Measurements from ENCODE around the gene DGKA. TPM values are rescaled to one million over a fixed set of nuclear protein-coding genes. Genes with fewer than 3 reads are reported as not detected.

DGKA gene
- total and polyA plus RNA-seq, 2 of the 13 experiments (the other 11 are each of a cell fraction or from before 2014, with no cell fraction given): 2.4 to 5.4 TPM

GRCh38 chr12:55908726-55909512 is 22.0 kb upstream of the DGKA start (continued):
- TF ChIP-seq, protein P1, sequence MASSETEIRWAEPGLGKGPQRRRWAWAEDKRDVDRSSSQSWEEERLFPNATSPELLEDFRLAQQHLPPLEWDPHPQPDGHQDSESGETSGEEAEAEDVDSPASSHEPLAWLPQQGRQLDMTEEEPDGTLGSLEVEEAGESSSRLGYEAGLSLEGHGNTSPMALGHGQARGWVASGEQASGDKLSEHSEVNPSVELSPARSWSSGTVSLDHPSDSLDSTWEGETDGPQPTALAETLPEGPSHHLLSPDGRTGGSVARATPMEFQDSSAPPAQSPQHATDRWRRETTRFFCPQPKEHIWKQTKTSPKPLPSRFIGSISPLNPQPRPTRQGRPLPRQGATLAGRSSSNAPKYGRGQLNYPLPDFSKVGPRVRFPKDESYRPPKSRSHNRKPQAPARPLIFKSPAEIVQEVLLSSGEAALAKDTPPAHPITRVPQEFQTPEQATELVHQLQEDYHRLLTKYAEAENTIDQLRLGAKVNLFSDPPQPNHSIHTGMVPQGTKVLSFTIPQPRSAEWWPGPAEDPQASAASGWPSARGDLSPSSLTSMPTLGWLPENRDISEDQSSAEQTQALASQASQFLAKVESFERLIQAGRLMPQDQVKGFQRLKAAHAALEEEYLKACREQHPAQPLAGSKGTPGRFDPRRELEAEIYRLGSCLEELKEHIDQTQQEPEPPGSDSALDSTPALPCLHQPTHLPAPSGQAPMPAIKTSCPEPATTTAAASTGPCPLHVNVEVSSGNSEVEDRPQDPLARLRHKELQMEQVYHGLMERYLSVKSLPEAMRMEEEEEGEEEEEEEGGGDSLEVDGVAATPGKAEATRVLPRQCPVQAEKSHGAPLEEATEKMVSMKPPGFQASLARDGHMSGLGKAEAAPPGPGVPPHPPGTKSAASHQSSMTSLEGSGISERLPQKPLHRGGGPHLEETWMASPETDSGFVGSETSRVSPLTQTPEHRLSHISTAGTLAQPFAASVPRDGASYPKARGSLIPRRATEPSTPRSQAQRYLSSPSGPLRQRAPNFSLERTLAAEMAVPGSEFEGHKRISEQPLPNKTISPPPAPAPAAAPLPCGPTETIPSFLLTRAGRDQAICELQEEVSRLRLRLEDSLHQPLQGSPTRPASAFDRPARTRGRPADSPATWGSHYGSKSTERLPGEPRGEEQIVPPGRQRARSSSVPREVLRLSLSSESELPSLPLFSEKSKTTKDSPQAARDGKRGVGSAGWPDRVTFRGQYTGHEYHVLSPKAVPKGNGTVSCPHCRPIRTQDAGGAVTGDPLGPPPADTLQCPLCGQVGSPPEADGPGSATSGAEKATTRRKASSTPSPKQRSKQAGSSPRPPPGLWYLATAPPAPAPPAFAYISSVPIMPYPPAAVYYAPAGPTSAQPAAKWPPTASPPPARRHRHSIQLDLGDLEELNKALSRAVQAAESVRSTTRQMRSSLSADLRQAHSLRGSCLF (CRISPR knock-in tag; IDR thresholded peaks at IDR 0.05; ENCODE audit: borderline replicate concordance): no peak
- TF ChIP-seq CC2D1A (CRISPR knock-in tag; IDR thresholded peaks at IDR 0.05): no peak
- no peak for TF ChIP-seq JUNB (CRISPR knock-in tag; IDR thresholded peaks at IDR 0.05; ENCODE audit: borderline replicate concordance)
- TF ChIP-seq REL (CRISPR knock-in tag; conservative IDR thresholded peaks at IDR 0.05): no peak
- TF ChIP-seq NCOA2 (CRISPR knock-in tag; IDR thresholded peaks at IDR 0.05): peak; percentile 46
- TF ChIP-seq, protein P2, sequence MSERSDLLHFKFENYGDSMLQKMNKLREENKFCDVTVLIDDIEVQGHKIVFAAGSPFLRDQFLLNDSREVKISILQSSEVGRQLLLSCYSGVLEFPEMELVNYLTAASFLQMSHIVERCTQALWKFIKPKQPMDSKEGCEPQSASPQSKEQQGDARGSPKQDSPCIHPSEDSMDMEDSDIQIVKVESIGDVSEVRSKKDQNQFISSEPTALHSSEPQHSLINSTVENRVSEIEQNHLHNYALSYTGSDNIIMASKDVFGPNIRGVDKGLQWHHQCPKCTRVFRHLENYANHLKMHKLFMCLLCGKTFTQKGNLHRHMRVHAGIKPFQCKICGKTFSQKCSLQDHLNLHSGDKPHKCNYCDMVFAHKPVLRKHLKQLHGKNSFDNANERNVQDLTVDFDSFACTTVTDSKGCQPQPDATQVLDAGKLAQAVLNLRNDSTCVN (CRISPR knock-in tag; IDR thresholded peaks at IDR 0.05; ENCODE audit: borderline replicate concordance): no peak
- no peak for TF ChIP-seq REPIN1 (CRISPR knock-in tag; IDR thresholded peaks at IDR 0.05; ENCODE audit: borderline replicate concordance, low read depth)
- no peak for TF ChIP-seq KDM5A (IDR thresholded peaks at IDR 0.05; ENCODE audit: borderline replicate concordance, low read length)
- peak; percentile 52 for TF ChIP-seq PAXIP1 (CRISPR knock-in tag; conservative IDR thresholded peaks at IDR 0.05)
- TF ChIP-seq, protein P3, sequence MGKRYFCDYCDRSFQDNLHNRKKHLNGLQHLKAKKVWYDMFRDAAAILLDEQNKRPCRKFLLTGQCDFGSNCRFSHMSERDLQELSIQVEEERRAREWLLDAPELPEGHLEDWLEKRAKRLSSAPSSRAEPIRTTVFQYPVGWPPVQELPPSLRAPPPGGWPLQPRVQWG (CRISPR knock-in tag; IDR thresholded peaks at IDR 0.05; ENCODE audit: borderline replicate concordance, low read depth): no peak
- TF ChIP-seq RBAK (CRISPR knock-in tag; IDR thresholded peaks at IDR 0.05): no peak
- no peak for TF ChIP-seq ARID4A (CRISPR knock-in tag; IDR thresholded peaks at IDR 0.05; ENCODE audit: borderline replicate concordance)
- TF ChIP-seq ZNF263 (CRISPR knock-in tag; IDR thresholded peaks at IDR 0.05): peak; percentile 85
